ENCODE measurements around the gene TLE6. TPM values are rescaled to one million over a fixed set of nuclear protein-coding genes. Genes with fewer than 3 reads are reported as not detected.

Gene TLE6
- total and polyA plus RNA-seq, 2 donors (not counting 3 experiments of a cell fraction or from before 2014, with no cell fraction given) = 1.6 to 1.9 TPM

GRCh38 chr19:3027981-3028304 lies 50.6 kb downstream of the TLE6 start:
- no peaks in the 10 kb centered on the region for H4K20me1 ChIP-seq (replicated peaks; ENCODE audit: control insufficient read depth, extremely low read depth, insufficient read depth, low read length)
- intact Hi-C loops (cut with micrococcal nuclease) = no loop called here
- no peaks in the 10 kb centered on the region for H3K9me1 ChIP-seq (replicated peaks; ENCODE audit: control insufficient read depth, extremely low read depth, insufficient read depth, low read length)
- no peak overlapping the region for H3K9ac ChIP-seq (replicated peaks; ENCODE audit: extremely low read depth, insufficient read depth, low read length)
- dilution Hi-C loops (cut with MboI; ENCODE audit: extremely low pct_ligation_motif_present, low sequenced_read_pairs) = no loop called here
- ChIA-PET CTCF (interaction anchor here (1.2 to 3.2 kb wide), 4 partner anchors 8 to 65 kb away, joined by 3 to 11 read pairs (median 6); no protein-coding TSS in a partner anchor), POLR2A (no interaction called here)
- H3K9me3 ChIP-seq (replicated peaks; ENCODE audit: control insufficient read depth, insufficient read depth, low read length) = no peaks in the 10 kb centered on the region
- H2AFZ ChIP-seq (ENCODE audit: low read depth, low read length) = no peak overlapping the region
- H3K4me3 ChIP-seq (replicated peaks in 1 of 3; ENCODE audit: insufficient read depth in 1 of 3, low read depth in 1 of 3, low read length in 3 of 3) = peak overlapping the region in 2 of 3 experiments; percentile 2 to 81
- DNase-seq (ENCODE audit: low read depth, low spot score) (no peak), FAIRE-seq (no peak)
- peaks cover 1 to 8% of the 10 kb centered on the region in 2 experiments for H3K27me3 ChIP-seq (ENCODE audit: control insufficient read depth in 2 of 2, insufficient read depth in 2 of 2, low read length in 2 of 2)
- no peaks in the 10 kb centered on the region for H3K79me2 ChIP-seq (ENCODE audit: control insufficient read depth, insufficient read depth, low read length)
- TF ChIP-seq EZH2 (IDR thresholded peaks at IDR 0.05; ENCODE audit: borderline replicate concordance, low read depth, low read length, severe bottlenecking) (no peak), JUN (IDR thresholded peaks at IDR 0.05; ENCODE audit: borderline replicate concordance, insufficient read depth, insufficient read length, low read depth) (no peak), FOS (IDR thresholded peaks at IDR 0.05; ENCODE audit: borderline replicate concordance, insufficient read depth, low read length) (no peak), POLR2A (IDR thresholded peaks at IDR 0.05; ENCODE audit: low read depth, low read length) (no peak), CTCF (IDR thresholded peaks at IDR 0.05; ENCODE audit: extremely low read depth in 1 of 2, insufficient read depth in 1 of 2, low read depth in 1 of 2, low read length in 2 of 2) (no peak), GATA2 (IDR thresholded peaks at IDR 0.05; ENCODE audit: insufficient read depth, insufficient read length, low read depth, low read length) (no peak)
- no peaks in the 10 kb centered on the region for H3K36me3 ChIP-seq (ENCODE audit: control insufficient read depth in 2 of 2, extremely low read depth in 1 of 2, insufficient read depth in 2 of 2, low read length in 2 of 2)
- H3K4me2 ChIP-seq (ENCODE audit: insufficient read depth, low read length) = no peak overlapping the region
- H3K27ac ChIP-seq (ENCODE audit: insufficient read depth, low read depth, low read length) = no peak overlapping the region
- no TSS peak for BruUV-seq (replicated peaks)
- H3K4me1 ChIP-seq (ENCODE audit: control insufficient read depth, extremely low read depth, insufficient read depth, low read length) = peaks cover 2% of the 10 kb centered on the region

Measured in endothelial cell of umbilical vein (primary cell).